Ishikawa (cell line): ENCODE data around the gene SMAD2.

Experiments used
- CEBPB ChIP-seq: IDR thresholded peaks from 2 replicates; pipeline ENCODE4 v1.6.1; 2012
- CREB1 ChIP-seq: IDR thresholded peaks from 2 replicates; pipeline ENCODE4 v1.6.1; 2012; ENCODE audit warnings: low read depth
- EGR1 ChIP-seq: IDR thresholded peaks from 2 replicates; pipeline ENCODE4 v1.6.1; 2012
- EP300 ChIP-seq: IDR thresholded peaks from 2 replicates; pipeline ENCODE4 v1.6.1; 2012; ENCODE audit warnings: borderline replicate concordance
- FOXM1 ChIP-seq: IDR thresholded peaks from 2 replicates; pipeline ENCODE4 v1.6.1; 2012; ENCODE audit warnings: low read depth, borderline replicate concordance
- MAX ChIP-seq: IDR thresholded peaks from 2 replicates; pipeline ENCODE4 v1.6.1; 2012
- NFIC ChIP-seq: IDR thresholded peaks from 2 replicates; pipeline ENCODE4 v1.6.1; 2012
- RAD21 ChIP-seq: IDR thresholded peaks from 2 replicates; pipeline ENCODE4 v1.6.1; 2012; ENCODE audit warnings: low read depth
- REST ChIP-seq: IDR thresholded peaks from 2 replicates; pipeline ENCODE4 v1.6.1; 2012; ENCODE audit warnings: low read depth, mild to moderate bottlenecking
- TAF1 ChIP-seq: IDR thresholded peaks from 2 replicates; pipeline ENCODE4 v1.6.1; 2012; ENCODE audit warnings: low read depth, mild to moderate bottlenecking
- TCF12 ChIP-seq: IDR thresholded peaks from 2 replicates; pipeline ENCODE4 v1.6.1; 2012; ENCODE audit warnings: low read depth
- YY1 ChIP-seq: IDR thresholded peaks from 2 replicates; pipeline ENCODE4 v1.6.1; 2012; ENCODE audit warnings: low read depth
- ZBTB7A ChIP-seq: IDR thresholded peaks from 2 replicates; pipeline ENCODE4 v1.6.1; 2012; ENCODE audit warnings: low read depth
- TF ChIP-seq, protein P1 (sequence below): IDR thresholded peaks from 2 replicates; pipeline ENCODE4 v1.6.1; 2012

GRCh38 chr18:47777626-47778025, 152.8 kb downstream of the SMAD2 start:
- TF ChIP-seq EP300 (no peak), REST (no peak), YY1 (no peak), NFIC (no peak), RAD21 (no peak), CEBPB (no peak), MAX (no peak), FOXM1 (no peak), CREB1 (no peak), TAF1 (no peak), EGR1 (no peak), ZBTB7A (no peak), TCF12 (no peak)
- TF ChIP-seq, protein P1, sequence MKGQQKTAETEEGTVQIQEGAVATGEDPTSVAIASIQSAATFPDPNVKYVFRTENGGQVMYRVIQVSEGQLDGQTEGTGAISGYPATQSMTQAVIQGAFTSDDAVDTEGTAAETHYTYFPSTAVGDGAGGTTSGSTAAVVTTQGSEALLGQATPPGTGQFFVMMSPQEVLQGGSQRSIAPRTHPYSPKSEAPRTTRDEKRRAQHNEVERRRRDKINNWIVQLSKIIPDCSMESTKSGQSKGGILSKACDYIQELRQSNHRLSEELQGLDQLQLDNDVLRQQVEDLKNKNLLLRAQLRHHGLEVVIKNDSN: no peak
